Stomach (tissue), 9 donors: ENCODE data around the gene TMEM240. TPM values are rescaled to one million over a fixed set of nuclear protein-coding genes. Genes with fewer than 3 reads are reported as not detected.
"Not testable (repeated sequence)": the region's sequence is repeated elsewhere in the genome, so short reads cannot be mapped to it uniquely, and the experiment has no call there.

Experiments
- DNase-seq, 2 donors: peaks; one replicate each; pipeline versions ENCODE4 v3.0.0 to v3.0.0-alpha.2; 2013 to 2019
- H3K27ac ChIP-seq, 5 donors: fragments of 200-600 bp in 4 of 5; sonication (generic) in 4 of 5; one replicate each; pipeline ENCODE4 v1.5.1; 2013 to 2019; ENCODE audit warnings: mild to moderate bottlenecking in 1 of 5, moderate library complexity in 1 of 5
- H3K27me3 ChIP-seq, 3 donors: fragments of 200-600 bp; sonication (generic); one replicate each; pipeline ENCODE4 v1.5.1; 2017 to 2019; ENCODE audit warnings: mixed run types in 1 of 3
- H3K36me3 ChIP-seq, 4 donors: fragments of 200-600 bp; sonication (generic); 1 replicate in 3 of 4; 2 replicates in 1 of 4; pipeline ENCODE4 v1.5.1; 2016 to 2019
- H3K4me1 ChIP-seq, 4 donors: fragments of 200-600 bp; sonication (generic); one replicate each; pipeline ENCODE4 v1.5.1; 2016 to 2019
- H3K4me3 ChIP-seq, 4 donors: fragments of 200-600 bp; sonication (generic) in 3 of 4; one replicate each; pipeline ENCODE4 v1.5.1; 2016 to 2019; ENCODE audit warnings: mild to moderate bottlenecking in 1 of 4
- H3K9me3 ChIP-seq, 4 donors: fragments of 200-600 bp; sonication (generic); one replicate each; pipeline ENCODE4 v1.5.1; 2016 to 2019
- CTCF ChIP-seq, 7 experiments: fragments of 450-650 bp in 4 of 7; fragments of 200-600 bp in 3 of 7; sonication (generic) in 3 of 7; IDR thresholded peaks; one replicate each; pipeline ENCODE4 v1.5.1; 2016 to 2019; ENCODE audit warnings: antibody characterized with exemption in 7 of 7, control low read depth in 2 of 7, mild to moderate bottlenecking in 1 of 7
- EP300 ChIP-seq: sonication (generic); formaldehyde crosslinking; IDR thresholded peaks from one replicate; pipeline ENCODE4 v1.6.1; 2017; ENCODE audit warnings: antibody characterized with exemption
- POLR2A ChIP-seq, 4 donors: fragments of 450-650 bp; IDR thresholded peaks; one replicate each; pipeline ENCODE4 v1.6.1; 2016; ENCODE audit warnings: antibody characterized with exemption in 4 of 4, control low read depth in 2 of 4, mild to moderate bottlenecking in 1 of 4, moderate library complexity in 1 of 4
- POLR2AphosphoS5 ChIP-seq, 3 donors: sonication (generic); formaldehyde crosslinking; IDR thresholded peaks; one replicate each; pipeline ENCODE4 v1.6.1; 2016; ENCODE audit warnings: antibody characterized with exemption in 3 of 3
- WGBS, 5 donors: extraction: QIAGEN DNeasy Blood & Tissue Kit in 3 of 5; methylation state at CpG; one replicate each; pipeline versions ENCODE4 v1.1.5 to v1.1.7; 2013 to 2018; 5-methylcytosine and 5-hydroxymethylcytosine counted together
- intact Hi-C: fragments of 100-400 bp; cut with DNase I; formaldehyde crosslinking; loops from one replicate; pipeline ENCODE4 v1.15.1; 2023; ENCODE audit warnings: low total_unique reads
- polyA plus RNA-seq, 3 donors: library from polyadenylated mRNA; stranded (reverse); fragments of 200-250 nt; gene quantifications; one replicate each; pipeline ENCODE4 v1.2.3, GENCODE V29; 2013
- total RNA-seq, 5 donors: library from RNA; depleted of rRNA; stranded (reverse); fragments of >200 nt; gene quantifications; one replicate each; pipeline versions ENCODE4 v1.1.0 to v1.2.3, GENCODE V29; 2014 to 2016
- donor health status: healthy with polysubstance abuse.
- donor health status: Bipolar disorder and iron deficiency.
- donor health status: healthy.

Gene TMEM240
- total and polyA plus RNA-seq, 8 donors: 1.8 to 10.3 (median 3.5) TPM; not detected in 3

GRCh38 chr1:1487701-1488100, 52.7 kb downstream of the TMEM240 start:
- intact Hi-C loops: no loop called here
- DNase-seq: no peak
- WGBS, 5 donors: 85 to 98% (median 95%) methylated on average over 2 to 18 of the region's 18 CpGs
- no peak for TF ChIP-seq CTCF (IDR thresholded peaks at IDR 0.05)
- no peak for TF ChIP-seq POLR2AphosphoS5 (IDR thresholded peaks at IDR 0.05)
- no peak for TF ChIP-seq POLR2A (IDR thresholded peaks at IDR 0.05)
- TF ChIP-seq EP300: no peak
- no peak overlapping the region for H3K27ac ChIP-seq
- no peaks in the 10 kb centered on the region for H3K4me1 ChIP-seq
- H3K4me3 ChIP-seq: no peak overlapping the region
- H3K9me3 ChIP-seq: peaks cover 0 to 11% (median 3%) of the 10 kb centered on the region in 4 donors
- H3K36me3 ChIP-seq: peaks cover 57 to 100% (median 97%) of the 10 kb centered on the region in 4 donors
- H3K27me3 ChIP-seq: no peaks in the 10 kb centered on the region

DNA sequence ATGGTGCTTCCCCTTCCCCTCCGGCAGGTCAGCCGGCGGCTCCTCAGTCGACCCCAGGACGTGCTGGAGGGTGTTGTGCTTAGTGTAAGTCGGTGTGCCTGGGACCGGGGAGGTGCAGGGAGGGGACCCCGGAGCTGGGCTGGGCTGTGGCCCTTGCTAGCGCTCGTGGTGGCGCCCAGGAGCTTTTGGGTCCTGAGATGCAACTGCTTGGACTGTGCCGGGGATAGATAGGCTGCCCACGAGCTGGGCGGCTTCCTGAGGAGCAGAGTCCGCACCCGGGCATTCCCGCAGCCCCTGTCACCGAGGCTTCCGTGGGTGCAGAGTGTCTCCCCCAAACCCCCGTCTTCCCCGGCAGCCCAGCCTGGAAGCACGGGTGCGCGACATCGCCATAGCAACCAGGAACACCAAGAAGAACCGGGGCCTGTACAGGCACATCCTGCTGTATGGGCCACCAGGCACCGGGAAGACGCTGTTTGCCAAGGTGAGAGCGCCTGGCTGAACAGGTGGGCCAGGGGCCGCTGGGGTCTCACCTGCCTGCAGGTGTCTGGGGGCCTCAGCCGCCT, 54.6 kb downstream of the TMEM240 start:
- intact Hi-C loops, DNase-seq, H3K27ac ChIP-seq, H3K9me3 ChIP-seq, H3K4me3 ChIP-seq, H3K27me3 ChIP-seq, H3K4me1 ChIP-seq: not testable (repeated sequence)
- 90 to 96% (median 93%) methylated on average over 18 to 31 of the region's 31 CpGs for WGBS, 5 donors
- peaks cover 61 to 93% (median 91%) of the 10 kb centered on the region in 4 donors for H3K36me3 ChIP-seq

- intact Hi-C loops, H3K4me3 ChIP-seq, DNase-seq, H3K27ac ChIP-seq, H3K9me3 ChIP-seq, H3K4me1 ChIP-seq, H3K27me3 ChIP-seq: not testable (repeated sequence)
- 95 to 97% (median 97%) methylated on average over 23 to 42 of the region's 46 CpGs for WGBS, 5 donors
- H3K36me3 ChIP-seq: peaks cover 60 to 93% (median 90%) of the 10 kb centered on the region in 4 donors
These were observed 55.3 kb downstream of the TMEM240 start for GRCh38 chr1:1484976-1485750.

Other genes starting within 250 kb of the TMEM240 start
- 100 to 1,000 TPM in 1 of 5 donors, 10 to 100 TPM in 4; 31.9 to 374 (median 77.0) TPM for gene ACAP3, start 232.7 kb downstream of the TMEM240 start, total RNA-seq
- 10 to 100 TPM; 17.9 to 46.1 (median 43.0) TPM for gene ACAP3, start 232.7 kb downstream of the TMEM240 start, polyA plus RNA-seq
- 10 to 100 TPM in 3 of 5 donors, 1 to 10 TPM in 1, not detected in 1; 5.9 to 64.9 (median 51.4) TPM for gene PUSL1, start 232.0 kb downstream of the TMEM240 start, total RNA-seq
- 10 to 100 TPM; 15.2 to 25.5 (median 23.8) TPM for gene PUSL1, start 232.0 kb downstream of the TMEM240 start, polyA plus RNA-seq
- gene INTS11, start 216.0 kb downstream of the TMEM240 start, total RNA-seq: 100 to 1,000 TPM in 4 of 5 donors, 10 to 100 TPM in 1; 59.5 to 520 (median 192) TPM
- 100 to 1,000 TPM; 113 to 151 (median 134) TPM for gene INTS11, start 216.0 kb downstream of the TMEM240 start, polyA plus RNA-seq
- gene CPTP, start 215.8 kb downstream of the TMEM240 start, total RNA-seq: 100 to 1,000 TPM in 1 of 5 donors, 10 to 100 TPM in 2, 1 to 10 TPM in 2; 6.6 to 226 (median 12.3) TPM
- gene CPTP, start 215.8 kb downstream of the TMEM240 start, polyA plus RNA-seq: 10 to 100 TPM; 17.3 to 49.1 (median 28.4) TPM
- gene TAS1R3, start 209.3 kb downstream of the TMEM240 start, total RNA-seq: 10 to 100 TPM in 1 of 5 donors, under 1 TPM in 2, not detected in 2; 0.37 to 11.7 (median 0.43) TPM
- gene TAS1R3, start 209.3 kb downstream of the TMEM240 start, polyA plus RNA-seq: under 1 TPM in 2 of 3 donors, not detected in 1; 0.10 to 0.31 TPM
- gene DVL1, start 191.2 kb downstream of the TMEM240 start, total RNA-seq: 100 to 1,000 TPM in 3 of 5 donors, 10 to 100 TPM in 2; 41.3 to 229 (median 143) TPM
- 10 to 100 TPM; 47.4 to 80.4 (median 64.0) TPM for gene DVL1, start 191.2 kb downstream of the TMEM240 start, polyA plus RNA-seq
- gene MXRA8, start 182.1 kb downstream of the TMEM240 start, total RNA-seq: 100 to 1,000 TPM in 2 of 5 donors, 10 to 100 TPM in 3; 28.8 to 203 (median 65.6) TPM
- gene MXRA8, start 182.1 kb downstream of the TMEM240 start, polyA plus RNA-seq: 10 to 100 TPM; 23.3 to 33.8 (median 23.6) TPM
- gene AURKAIP1, start 165.4 kb downstream of the TMEM240 start, total RNA-seq: 100 to 1,000 TPM in 3 of 5 donors, 10 to 100 TPM in 2; 50.9 to 146 (median 104) TPM
- gene AURKAIP1, start 165.4 kb downstream of the TMEM240 start, polyA plus RNA-seq: 100 to 1,000 TPM; 244 to 281 (median 259) TPM
- 100 to 1,000 TPM; 265 to 739 (median 422) TPM for gene CCNL2, start 141.3 kb downstream of the TMEM240 start, total RNA-seq
- gene CCNL2, start 141.3 kb downstream of the TMEM240 start, polyA plus RNA-seq: 100 to 1,000 TPM in 1 of 3 donors, 10 to 100 TPM in 2; 33.4 to 166 (median 34.7) TPM
- gene MRPL20, start 133.3 kb downstream of the TMEM240 start, total RNA-seq: 100 to 1,000 TPM in 2 of 5 donors, 10 to 100 TPM in 3; 53.9 to 116 (median 82.9) TPM
- gene MRPL20, start 133.3 kb downstream of the TMEM240 start, polyA plus RNA-seq: 100 to 1,000 TPM; 136 to 187 (median 150) TPM
- 10 to 100 TPM in 1 of 5 donors, 1 to 10 TPM in 2, under 1 TPM in 1, not detected in 1; 0.89 to 13.6 (median 4.7) TPM for gene ANKRD65, start 119.3 kb downstream of the TMEM240 start, total RNA-seq
- gene ANKRD65, start 119.3 kb downstream of the TMEM240 start, polyA plus RNA-seq: 10 to 100 TPM in 2 of 3 donors, 1 to 10 TPM in 1; 8.7 to 13.5 (median 13.3) TPM
- gene VWA1, start 104.9 kb downstream of the TMEM240 start, total RNA-seq: 10 to 100 TPM; 11.4 to 37.7 (median 21.1) TPM
- gene VWA1, start 104.9 kb downstream of the TMEM240 start, polyA plus RNA-seq: 10 to 100 TPM in 2 of 3 donors, 1 to 10 TPM in 1; 7.6 to 64.8 (median 24.8) TPM
- gene ATAD3C, start 90.9 kb downstream of the TMEM240 start, total RNA-seq: 1 to 10 TPM in 2 of 5 donors, under 1 TPM in 1, not detected in 2; 0.55 to 5.2 (median 1.3) TPM
- 1 to 10 TPM in 1 of 3 donors, under 1 TPM in 2; 0.25 to 2.3 (median 0.92) TPM for gene ATAD3C, start 90.9 kb downstream of the TMEM240 start, polyA plus RNA-seq
- gene ATAD3B, start 68.9 kb downstream of the TMEM240 start, total RNA-seq: 10 to 100 TPM; 15.6 to 91.5 (median 33.3) TPM
- 10 to 100 TPM in 2 of 3 donors, 1 to 10 TPM in 1; 8.2 to 23.8 (median 18.4) TPM for gene ATAD3B, start 68.9 kb downstream of the TMEM240 start, polyA plus RNA-seq
- 10 to 100 TPM; 10.6 to 92.1 (median 22.5) TPM for gene ATAD3A, start 28.5 kb downstream of the TMEM240 start, total RNA-seq
- 10 to 100 TPM; 13.1 to 27.0 (median 14.9) TPM for gene ATAD3A, start 28.5 kb downstream of the TMEM240 start, polyA plus RNA-seq
- gene SSU72, start 34.2 kb upstream of the TMEM240 start, total RNA-seq: 100 to 1,000 TPM in 1 of 5 donors, 10 to 100 TPM in 4; 45.7 to 215 (median 85.9) TPM
- 100 to 1,000 TPM in 2 of 3 donors, 10 to 100 TPM in 1; 85.0 to 135 (median 108) TPM for gene SSU72, start 34.2 kb upstream of the TMEM240 start, polyA plus RNA-seq
- gene FNDC10, start 59.5 kb upstream of the TMEM240 start, total RNA-seq: 10 to 100 TPM in 1 of 5 donors, under 1 TPM in 1, not detected in 3; 0.29 to 20.0 TPM
- 1 to 10 TPM; 2.1 to 5.1 (median 4.0) TPM for gene FNDC10, start 59.5 kb upstream of the TMEM240 start, polyA plus RNA-seq
- 100 to 1,000 TPM in 3 of 5 donors, 10 to 100 TPM in 2; 21.5 to 871 (median 193) TPM for gene MIB2, start 74.9 kb upstream of the TMEM240 start, total RNA-seq
- 100 to 1,000 TPM; 124 to 139 (median 136) TPM for gene MIB2, start 74.9 kb upstream of the TMEM240 start, polyA plus RNA-seq
- 100 to 1,000 TPM in 1 of 5 donors, 10 to 100 TPM in 4; 15.1 to 111 (median 19.3) TPM for gene MMP23B, start 91.5 kb upstream of the TMEM240 start, total RNA-seq
- gene MMP23B, start 91.5 kb upstream of the TMEM240 start, polyA plus RNA-seq: 10 to 100 TPM in 2 of 3 donors, 1 to 10 TPM in 1; 5.5 to 16.2 (median 12.7) TPM
- gene CDK11B, start 118.4 kb upstream of the TMEM240 start, total RNA-seq: 10 to 100 TPM in 4 of 5 donors, 1 to 10 TPM in 1; 9.0 to 62.6 (median 29.3) TPM
- 10 to 100 TPM; 21.6 to 37.4 (median 27.9) TPM for gene CDK11B, start 118.4 kb upstream of the TMEM240 start, polyA plus RNA-seq
- 100 to 1,000 TPM in 1 of 5 donors, 10 to 100 TPM in 4; 16.9 to 105 (median 64.5) TPM for gene SLC35E2B, start 152.2 kb upstream of the TMEM240 start, total RNA-seq
- 10 to 100 TPM; 11.2 to 16.7 (median 11.3) TPM for gene SLC35E2B, start 152.2 kb upstream of the TMEM240 start, polyA plus RNA-seq
- 100 to 1,000 TPM in 3 of 5 donors, 10 to 100 TPM in 2; 46.1 to 233 (median 126) TPM for gene CDK11A, start 183.7 kb upstream of the TMEM240 start, total RNA-seq
- 10 to 100 TPM; 27.3 to 68.7 (median 31.6) TPM for gene CDK11A, start 183.7 kb upstream of the TMEM240 start, polyA plus RNA-seq
- gene NADK, start 237.8 kb upstream of the TMEM240 start, total RNA-seq: 100 to 1,000 TPM in 3 of 5 donors, 10 to 100 TPM in 2; 69.9 to 202 (median 102) TPM
- gene NADK, start 237.8 kb upstream of the TMEM240 start, polyA plus RNA-seq: 10 to 100 TPM; 38.6 to 63.2 (median 45.9) TPM